C4-2B (cell line): Measurements from ENCODE around the gene SH3RF3.

Experiments used
- H3K27ac ChIP-seq: fragments of 450-650 bp; 2 replicates; pipeline ENCODE4 v1.5.1; 2017
- CTCF ChIP-seq: fragments of 450-650 bp; conservative IDR thresholded peaks from 2 replicates; pipeline ENCODE4 v1.5.1; 2017; ENCODE audit warnings: mild to moderate bottlenecking
- ZFX ChIP-seq: fragments of 450-650 bp; IDR thresholded peaks from 2 replicates; pipeline ENCODE4 v1.6.1; 2017

Gene SH3RF3

GRCh38 chr2:109287413-109287812, 158.4 kb downstream of the SH3RF3 start:
- TF ChIP-seq CTCF (no peak), ZFX (no peak)
- H3K27ac ChIP-seq = no peak overlapping the region

DNA sequence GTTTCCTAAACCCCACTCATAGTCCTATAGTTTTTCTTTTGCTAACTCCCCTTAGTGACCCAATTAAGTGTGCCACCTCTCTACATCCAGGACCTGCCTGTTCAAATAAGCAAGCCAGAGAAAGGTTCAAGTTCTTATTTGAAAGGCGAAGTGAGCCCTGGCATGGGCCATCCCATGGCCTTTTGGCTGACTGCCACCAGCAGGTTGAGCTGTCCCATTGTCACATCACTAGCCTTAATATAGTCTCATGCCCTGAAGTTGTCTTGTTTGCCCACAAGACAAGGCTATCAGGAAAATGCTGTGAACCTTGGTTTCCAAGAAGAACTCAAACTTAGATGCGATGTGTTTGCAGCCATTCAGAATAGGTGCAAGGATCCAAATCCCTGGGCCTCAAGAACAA, 158.8 kb downstream of the SH3RF3 start:
- no peak overlapping the region for H3K27ac ChIP-seq
- TF ChIP-seq ZFX = no peak
- no peak for TF ChIP-seq CTCF

- TF ChIP-seq ZFX (no peak), CTCF (no peak)
- H3K27ac ChIP-seq = no peak overlapping the region
Observed at GRCh38 chr2:109288544-109289368, 159.8 kb downstream of the SH3RF3 start.

- TF ChIP-seq CTCF = no peak
- TF ChIP-seq ZFX = no peak
- H3K27ac ChIP-seq = no peak overlapping the region
Observed at GRCh38 chr2:109289504-109290222, 160.7 kb downstream of the SH3RF3 start.

DNA sequence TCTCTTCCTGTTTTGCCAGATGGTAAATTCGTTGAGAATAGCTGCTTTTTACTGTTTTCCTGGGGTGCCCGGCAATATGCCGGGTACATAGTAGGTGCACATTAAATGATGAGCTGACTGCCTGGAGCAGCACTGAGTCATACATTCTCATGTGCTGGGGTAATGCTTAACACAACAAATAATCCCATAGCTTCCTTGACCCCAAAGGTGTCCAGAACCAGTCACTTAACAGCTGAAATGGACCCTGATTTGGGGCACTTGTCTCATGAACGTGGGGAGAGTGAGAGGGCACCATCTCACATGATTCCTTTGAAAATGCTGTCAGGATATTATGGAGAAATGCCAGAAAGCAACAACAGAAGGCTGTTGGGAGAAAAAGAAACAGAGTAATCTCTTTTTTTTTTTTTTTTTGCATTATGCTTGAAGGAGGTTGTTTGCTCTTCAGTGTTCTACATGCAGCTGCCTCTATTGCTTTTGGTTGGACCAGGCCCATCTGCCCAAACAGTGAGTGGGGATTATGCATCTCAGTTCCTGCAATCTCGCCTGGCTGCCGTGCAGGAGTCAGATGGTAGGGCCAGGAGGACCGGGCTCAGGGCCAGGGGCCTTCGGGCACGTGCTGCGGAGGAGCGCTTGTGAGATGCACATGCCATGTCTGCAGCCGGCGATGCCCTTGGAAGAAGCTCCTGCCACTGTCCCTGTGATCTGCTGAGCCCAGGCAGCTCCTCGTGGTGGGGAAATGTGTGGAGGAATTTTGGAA, 162.1 kb downstream of the SH3RF3 start:
- H3K27ac ChIP-seq = no peak overlapping the region
- no peak for TF ChIP-seq ZFX
- TF ChIP-seq CTCF = no peak

GRCh38 chr2:109292386-109292785, 163.4 kb downstream of the SH3RF3 start:
- no peak overlapping the region for H3K27ac ChIP-seq
- TF ChIP-seq ZFX (no peak), CTCF (no peak)
